Activated T-cell treated with anti-CD3 and anti-CD28 coated beads, Interleukin-2, amount 50 U/mL, for 48 hours (primary cell): ENCODE data around the gene RNU1-4.
"Not testable (repeated sequence)": the region's sequence is repeated elsewhere in the genome, so short reads cannot be mapped to it uniquely, and the experiment has no call there.

ENCODE experiments used
- DNase-seq, 2 experiments: peaks; one replicate each; pipeline ENCODE4 v3.0.0-alpha.2; 2020

The RNU1-4 gene

GRCh38 chr1:16770896-16771446 lies 30.7 kb downstream of the RNU1-4 start:
- DNase-seq: not testable (repeated sequence)

- DNase-seq: not testable (repeated sequence)
Observed at GRCh38 chr1:16772275-16773204, 32.2 kb downstream of the RNU1-4 start.

GRCh38 chr1:16773205-16773596 lies 32.9 kb downstream of the RNU1-4 start:
- DNase-seq: not testable (repeated sequence)

- not testable (repeated sequence) for DNase-seq
Observed at GRCh38 chr1:16773723-16774122, 33.4 kb downstream of the RNU1-4 start.

GRCh38 chr1:16774773-16775172 lies 34.5 kb downstream of the RNU1-4 start:
- not testable (repeated sequence) for DNase-seq

GRCh38 chr1:16775290-16775689 lies 35.0 kb downstream of the RNU1-4 start:
- not testable (repeated sequence) for DNase-seq

- not testable (repeated sequence) for DNase-seq
Observed at GRCh38 chr1:16776248-16776647, 35.9 kb downstream of the RNU1-4 start.

- DNase-seq: not testable (repeated sequence)
Observed at GRCh38 chr1:16776835-16777234, 36.5 kb downstream of the RNU1-4 start.

- not testable (repeated sequence) for DNase-seq
Observed at GRCh38 chr1:16777821-16778220, 37.5 kb downstream of the RNU1-4 start.

GRCh38 chr1:16779525-16779924 lies 39.2 kb downstream of the RNU1-4 start:
- DNase-seq: not testable (repeated sequence)

GRCh38 chr1:16781033-16781432 lies 40.7 kb downstream of the RNU1-4 start:
- not testable (repeated sequence) for DNase-seq

- DNase-seq: not testable (repeated sequence)
Observed at GRCh38 chr1:16781625-16782024, 41.3 kb downstream of the RNU1-4 start.

- not testable (repeated sequence) for DNase-seq
Observed at GRCh38 chr1:16784955-16785354, 44.6 kb downstream of the RNU1-4 start.

- DNase-seq: not testable (repeated sequence)
Observed at GRCh38 chr1:16786362-16786761, 46.0 kb downstream of the RNU1-4 start.

- DNase-seq: not testable (repeated sequence)
Observed at GRCh38 chr1:16787175-16787574, 46.9 kb downstream of the RNU1-4 start.

GRCh38 chr1:16787711-16788110 lies 47.4 kb downstream of the RNU1-4 start:
- not testable (repeated sequence) for DNase-seq
